ENCODE measurements around the gene OXLD1. TPM values are rescaled to one million over a fixed set of nuclear protein-coding genes. Genes with fewer than 3 reads are reported as not detected.
A peak's percentile ranks its signal among the peaks of the same experiment; 100 is the strongest.

OXLD1 gene
- 14.7 to 37.4 TPM (median 16.3 TPM) in 3 replicates for polyA plus RNA-seq
- polyA plus RNA-seq (2011; ENCODE audit: low read depth): 5.9 TPM
- 9.0 and 22.7 TPM in 2 replicates for polyA plus RNA-seq (2011; cell fraction: cytosol; rRNA removed)
- 28.8 and 38.5 TPM in 2 replicates for polyA plus RNA-seq (2011; cell fraction: nucleus; rRNA removed)
- polyA plus RNA-seq (2012; ENCODE audit: low replicate concordance): 25.3 and 29.5 TPM in 2 replicates
- polyA minus RNA-seq: 3.7 to 4.3 TPM (median 4.3 TPM) in 3 replicates
- 21.7 TPM for polyA minus RNA-seq (2011; cell fraction: cytosol; rRNA and poly(A)+ RNA removed)
- polyA minus RNA-seq (2011; cell fraction: nucleus; rRNA and poly(A)+ RNA removed): 4.9 and 7.2 TPM in 2 replicates

DNA sequence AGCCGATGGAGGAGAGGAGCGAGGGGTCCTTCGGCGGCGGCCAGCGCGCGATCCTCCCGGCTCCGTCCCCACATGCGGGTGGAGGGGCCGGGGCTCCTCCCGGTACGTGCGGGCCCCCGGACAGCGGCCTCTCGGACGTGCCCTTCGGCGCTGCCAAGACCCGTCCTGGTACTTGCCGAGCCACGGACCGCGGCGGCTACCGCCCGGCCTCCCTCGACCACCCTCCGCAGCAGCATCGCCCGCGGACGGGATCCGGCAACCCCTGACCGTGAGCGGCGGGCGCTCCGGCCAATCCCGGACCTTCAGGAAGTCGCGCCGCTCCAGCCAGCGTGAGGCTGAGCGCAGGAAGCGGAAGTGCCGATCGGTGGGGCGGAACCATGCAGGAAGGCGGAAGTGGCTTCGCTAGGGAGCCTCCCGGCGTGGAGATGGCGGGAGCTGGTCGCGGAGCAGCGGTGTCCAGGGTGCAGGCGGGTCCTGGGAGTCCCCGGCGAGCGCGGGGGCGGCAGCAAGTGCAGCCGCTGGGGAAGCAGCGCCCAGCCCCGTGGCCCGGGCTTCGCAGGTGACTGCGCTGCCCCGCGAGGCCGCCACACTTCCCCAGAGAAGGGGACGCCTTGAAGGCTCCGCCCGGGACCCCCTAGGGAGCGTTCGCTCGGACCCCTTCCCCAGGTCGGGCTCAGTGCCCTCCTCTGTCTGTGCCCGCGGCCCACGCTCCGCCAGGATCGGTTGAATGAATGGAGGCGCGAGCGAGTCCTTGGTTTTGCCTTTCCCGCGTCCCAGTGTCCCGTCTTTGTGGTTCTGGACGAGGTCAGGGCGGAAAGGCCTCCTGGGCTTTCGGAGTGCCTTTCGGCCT, at the start of gene OXLD1, which contains the start of gene CCDC137:
Gene OXLD1 (minus strand): TSS at position 264 of the 850 bp plus-strand sequence. CDS start 28 bp downstream, at position 236.
Gene CCDC137 (plus strand): TSS at position 396 of the 850 bp plus-strand sequence. CDS start 30 bp downstream, at position 426.
- TF ChIP-seq EZH2 (IDR thresholded peaks at IDR 0.05; ENCODE audit: low read length): no peak
- TF ChIP-seq, protein P1, sequence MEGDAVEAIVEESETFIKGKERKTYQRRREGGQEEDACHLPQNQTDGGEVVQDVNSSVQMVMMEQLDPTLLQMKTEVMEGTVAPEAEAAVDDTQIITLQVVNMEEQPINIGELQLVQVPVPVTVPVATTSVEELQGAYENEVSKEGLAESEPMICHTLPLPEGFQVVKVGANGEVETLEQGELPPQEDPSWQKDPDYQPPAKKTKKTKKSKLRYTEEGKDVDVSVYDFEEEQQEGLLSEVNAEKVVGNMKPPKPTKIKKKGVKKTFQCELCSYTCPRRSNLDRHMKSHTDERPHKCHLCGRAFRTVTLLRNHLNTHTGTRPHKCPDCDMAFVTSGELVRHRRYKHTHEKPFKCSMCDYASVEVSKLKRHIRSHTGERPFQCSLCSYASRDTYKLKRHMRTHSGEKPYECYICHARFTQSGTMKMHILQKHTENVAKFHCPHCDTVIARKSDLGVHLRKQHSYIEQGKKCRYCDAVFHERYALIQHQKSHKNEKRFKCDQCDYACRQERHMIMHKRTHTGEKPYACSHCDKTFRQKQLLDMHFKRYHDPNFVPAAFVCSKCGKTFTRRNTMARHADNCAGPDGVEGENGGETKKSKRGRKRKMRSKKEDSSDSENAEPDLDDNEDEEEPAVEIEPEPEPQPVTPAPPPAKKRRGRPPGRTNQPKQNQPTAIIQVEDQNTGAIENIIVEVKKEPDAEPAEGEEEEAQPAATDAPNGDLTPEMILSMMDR (optimal IDR thresholded peaks at IDR 0.05 in 1 of 3, IDR thresholded peaks at IDR 0.05 in 1 of 3, conservative IDR thresholded peaks at IDR 0.05 in 1 of 3; ENCODE audit: extremely low read depth in 1 of 3, insufficient read depth in 2 of 3, low read length in 3 of 3): no peak
- peaks cover 44% of the 10 kb centered on the region for H3K79me2 ChIP-seq (ENCODE audit: control insufficient read depth, insufficient read depth, low read length)
- DNase-seq (ENCODE audit: low read depth, low spot score) (peak; percentile 87), FAIRE-seq (no peak)
- peaks cover 17 to 38% of the 10 kb centered on the region in 2 experiments for H3K36me3 ChIP-seq (ENCODE audit: control insufficient read depth in 2 of 2, extremely low read depth in 1 of 2, insufficient read depth in 2 of 2, low read length in 2 of 2)
- H3K4me1 ChIP-seq (ENCODE audit: control insufficient read depth, extremely low read depth, insufficient read depth, low read length): peaks cover 25% of the 10 kb centered on the region
- H2AFZ ChIP-seq (ENCODE audit: control insufficient read depth, low read length): peak within 1 kb of the TSS; percentile 64
- no peaks in the 10 kb centered on the region for H4K20me1 ChIP-seq (ENCODE audit: control insufficient read depth, extremely low read depth, insufficient read depth, low read length)
- peak within 1 kb of the TSS; percentile 74 to 89 (median 83) for H3K4me3 ChIP-seq (ENCODE audit: control insufficient read depth in 2 of 3, extremely low read depth in 1 of 3, insufficient read depth in 2 of 3, low read depth in 1 of 3, low read length in 3 of 3)
- dilution Hi-C loops (cut with MboI; ENCODE audit: extremely low pct_ligation_motif_present, low sequenced_read_pairs): no loop called here
- H3K9me1 ChIP-seq (ENCODE audit: control insufficient read depth, extremely low read depth, insufficient read depth, low read length): no peaks in the 10 kb centered on the region
- H3K9ac ChIP-seq (ENCODE audit: control insufficient read depth, extremely low read depth, insufficient read depth, low read length): peak within 1 kb of the TSS; percentile 92
- no peaks in the 10 kb centered on the region for H3K27me3 ChIP-seq (ENCODE audit: control insufficient read depth, extremely low read depth, insufficient read depth, low read length)
- no peaks in the 10 kb centered on the region for H3K9me3 ChIP-seq (ENCODE audit: control insufficient read depth, low read depth, low read length)
- H3K4me2 ChIP-seq (ENCODE audit: control insufficient read depth, extremely low read depth, insufficient read depth, low read depth, low read length): peak within 1 kb of the TSS; percentile 93
- H3K27ac ChIP-seq (ENCODE audit: control insufficient read depth, insufficient read depth, low read length): peak within 1 kb of the TSS; percentile 80

DNA sequence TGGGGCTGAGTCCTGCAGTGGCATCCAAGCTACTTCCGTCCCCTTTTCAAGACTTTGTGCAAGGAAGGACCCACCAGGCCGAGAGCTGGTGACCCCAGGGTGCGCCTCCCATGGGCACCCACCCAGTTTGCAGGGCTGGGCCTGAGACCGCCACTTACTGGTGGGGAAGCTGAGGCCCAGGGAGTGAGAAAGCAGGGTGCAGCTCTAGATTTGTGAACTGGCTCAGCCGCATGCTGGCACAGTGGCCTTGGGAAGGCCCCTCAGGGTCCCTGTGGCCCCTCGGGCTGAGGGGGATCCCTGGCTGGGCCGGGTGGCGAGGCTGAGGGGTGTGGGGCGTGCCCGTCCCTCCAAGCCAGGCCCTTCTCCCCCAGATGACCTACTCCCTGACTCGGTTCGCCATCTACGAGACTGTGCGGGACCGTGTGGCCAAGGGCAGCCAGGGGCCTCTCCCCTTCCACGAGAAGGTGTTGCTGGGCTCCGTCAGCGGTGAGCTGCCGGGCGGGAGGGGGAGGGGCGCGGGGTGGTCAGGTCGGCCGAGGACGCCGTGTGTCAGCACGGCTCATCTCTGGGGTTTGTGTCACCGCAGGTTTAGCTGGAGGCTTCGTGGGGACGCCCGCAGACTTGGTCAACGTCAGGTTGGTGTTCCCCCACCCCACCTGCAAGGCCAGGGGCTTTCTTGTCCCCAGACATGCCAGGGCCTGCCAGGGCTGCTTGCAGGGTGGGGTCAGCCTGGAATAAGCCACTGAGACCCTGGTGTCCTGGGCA, 48.9 kb upstream of the OXLD1 start:
- H3K9me3 ChIP-seq (ENCODE audit: control insufficient read depth, low read depth, low read length): no peaks in the 10 kb centered on the region
- peaks cover 23% of the 10 kb centered on the region for H3K4me1 ChIP-seq (ENCODE audit: control insufficient read depth, extremely low read depth, insufficient read depth, low read length)
- dilution Hi-C loops (cut with MboI; ENCODE audit: extremely low pct_ligation_motif_present, low sequenced_read_pairs): no loop called here
- FAIRE-seq: no peak
- H4K20me1 ChIP-seq (ENCODE audit: control insufficient read depth, extremely low read depth, insufficient read depth, low read length): no peaks in the 10 kb centered on the region
- no peak overlapping the region for H3K4me2 ChIP-seq (ENCODE audit: control insufficient read depth, extremely low read depth, insufficient read depth, low read depth, low read length)
- H3K9ac ChIP-seq (ENCODE audit: control insufficient read depth, extremely low read depth, insufficient read depth, low read length): no peak overlapping the region
- H3K9me1 ChIP-seq (ENCODE audit: control insufficient read depth, extremely low read depth, insufficient read depth, low read length): no peaks in the 10 kb centered on the region
- peaks cover 21% of the 10 kb centered on the region for H3K79me2 ChIP-seq (ENCODE audit: control insufficient read depth, insufficient read depth, low read length)
- H3K27ac ChIP-seq (ENCODE audit: control insufficient read depth, insufficient read depth, low read length): no peak overlapping the region
- no peak for TF ChIP-seq EZH2 (IDR thresholded peaks at IDR 0.05; ENCODE audit: low read length)
- TF ChIP-seq, protein P1 (optimal IDR thresholded peaks at IDR 0.05 in 1 of 3, IDR thresholded peaks at IDR 0.05 in 1 of 3, conservative IDR thresholded peaks at IDR 0.05 in 1 of 3; ENCODE audit: extremely low read depth in 1 of 3, insufficient read depth in 2 of 3, low read length in 3 of 3): no peak
- no peak overlapping the region for H2AFZ ChIP-seq (ENCODE audit: control insufficient read depth, low read length)
- DNase-seq (ENCODE audit: low read depth, low spot score): no peak
- no peak overlapping the region for H3K4me3 ChIP-seq (ENCODE audit: control insufficient read depth in 2 of 3, extremely low read depth in 1 of 3, insufficient read depth in 2 of 3, low read depth in 1 of 3, low read length in 3 of 3)
- H3K27me3 ChIP-seq (ENCODE audit: control insufficient read depth, extremely low read depth, insufficient read depth, low read length): no peaks in the 10 kb centered on the region
- H3K36me3 ChIP-seq (ENCODE audit: control insufficient read depth in 2 of 2, extremely low read depth in 1 of 2, insufficient read depth in 2 of 2, low read length in 2 of 2): peaks cover 0 to 11% of the 10 kb centered on the region in 2 experiments

Data from keratinocyte (primary cell).